Measurements from ENCODE around the gene ZNF385B.

DNA sequence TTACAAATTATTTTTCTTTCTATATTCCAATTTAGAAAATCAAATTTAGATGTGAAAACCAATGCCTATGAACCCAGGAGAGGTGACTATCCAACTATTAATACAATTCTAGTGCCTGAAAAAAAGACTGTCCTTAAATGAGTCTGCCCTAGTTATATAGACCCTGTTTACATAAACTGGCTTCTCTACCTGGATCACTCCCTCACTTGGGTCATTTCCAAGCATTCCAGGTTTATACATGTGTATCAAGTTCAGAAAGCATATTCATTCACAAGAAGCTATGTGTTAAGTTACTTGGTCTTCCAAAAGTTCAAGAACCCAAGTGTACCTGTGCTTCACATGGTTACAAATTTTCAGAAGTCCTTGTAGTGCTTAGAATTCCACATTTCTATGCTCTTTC lies 8.3 kb downstream of the ZNF385B start:
- TF ChIP-seq, protein P1, sequence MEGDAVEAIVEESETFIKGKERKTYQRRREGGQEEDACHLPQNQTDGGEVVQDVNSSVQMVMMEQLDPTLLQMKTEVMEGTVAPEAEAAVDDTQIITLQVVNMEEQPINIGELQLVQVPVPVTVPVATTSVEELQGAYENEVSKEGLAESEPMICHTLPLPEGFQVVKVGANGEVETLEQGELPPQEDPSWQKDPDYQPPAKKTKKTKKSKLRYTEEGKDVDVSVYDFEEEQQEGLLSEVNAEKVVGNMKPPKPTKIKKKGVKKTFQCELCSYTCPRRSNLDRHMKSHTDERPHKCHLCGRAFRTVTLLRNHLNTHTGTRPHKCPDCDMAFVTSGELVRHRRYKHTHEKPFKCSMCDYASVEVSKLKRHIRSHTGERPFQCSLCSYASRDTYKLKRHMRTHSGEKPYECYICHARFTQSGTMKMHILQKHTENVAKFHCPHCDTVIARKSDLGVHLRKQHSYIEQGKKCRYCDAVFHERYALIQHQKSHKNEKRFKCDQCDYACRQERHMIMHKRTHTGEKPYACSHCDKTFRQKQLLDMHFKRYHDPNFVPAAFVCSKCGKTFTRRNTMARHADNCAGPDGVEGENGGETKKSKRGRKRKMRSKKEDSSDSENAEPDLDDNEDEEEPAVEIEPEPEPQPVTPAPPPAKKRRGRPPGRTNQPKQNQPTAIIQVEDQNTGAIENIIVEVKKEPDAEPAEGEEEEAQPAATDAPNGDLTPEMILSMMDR (IDR thresholded peaks at IDR 0.05), result no peak
- TF ChIP-seq POLR2A (IDR thresholded peaks at IDR 0.05), result no peak

Data from uterus (tissue), 2 donors.